Neural cell (in vitro differentiated cells): Measurements from ENCODE around the gene LSM4.

Experiments
- CTCF ChIP-seq: fragments of 450-650 bp; IDR thresholded peaks from 2 replicates; pipeline ENCODE4 v1.5.1; 2014; ENCODE audit warnings: antibody characterized with exemption, mild to moderate bottlenecking, moderate library complexity; ENCODE audit not compliant: poor library complexity, severe bottlenecking
- EZH2 ChIP-seq: fragments of 200-600, 300-800 bp; shearing (Covaris generic), sonication (generic); IDR thresholded peaks from 2 replicates; pipeline ENCODE4 v1.6.1; 2014; ENCODE audit warnings: antibody characterized with exemption, low read length, borderline replicate concordance, mild to moderate bottlenecking; ENCODE audit not compliant: insufficient read depth, poor library complexity, severe bottlenecking
- POLR2AphosphoS5 ChIP-seq: IDR thresholded peaks from 2 replicates; pipeline ENCODE4 v1.6.1; 2012
- REST ChIP-seq: IDR thresholded peaks from 2 replicates; pipeline ENCODE4 v1.6.1; 2012; ENCODE audit warnings: borderline replicate concordance

- TF ChIP-seq CTCF (no peak), REST (no peak), POLR2AphosphoS5 (no peak), EZH2 (no peak)
Observed at GRCh38 chr19:18261474-18261873, 61.4 kb downstream of the LSM4 start.
